ENCODE results near the gene TOX2.

The TOX2 gene

GRCh38 chr20:43914311-43915210, at the start of gene TOX2:
TSS of gene TOX2 (plus strand) at chr20:43914852. CDS start at chr20:43914892, 40 bp downstream.
- DNase-seq (ENCODE audit: low read depth in 1 of 2, low spot score in 1 of 2) = no peak

- DNase-seq (ENCODE audit: low read depth in 1 of 2, low spot score in 1 of 2) = no peak
Observed at GRCh38 chr20:43868091-43868490, 46.6 kb upstream of the TOX2 start.

- DNase-seq (ENCODE audit: low read depth in 1 of 2, low spot score in 1 of 2) = no peak
Observed at GRCh38 chr20:43870484-43870883, 44.2 kb upstream of the TOX2 start.

GRCh38 chr20:43878776-43879175, 35.9 kb upstream of the TOX2 start:
- no peak for DNase-seq (ENCODE audit: low read depth in 1 of 2, low spot score in 1 of 2)

GRCh38 chr20:43893930-43894329, 20.7 kb upstream of the TOX2 start:
- no peak for DNase-seq (ENCODE audit: low read depth in 1 of 2, low spot score in 1 of 2)

- DNase-seq (ENCODE audit: low read depth in 1 of 2, low spot score in 1 of 2) = no peak
Observed at GRCh38 chr20:43894491-43894890, 20.2 kb upstream of the TOX2 start.

- no peak for DNase-seq (ENCODE audit: low read depth in 1 of 2, low spot score in 1 of 2)
Observed at GRCh38 chr20:43895235-43895634, 19.4 kb upstream of the TOX2 start.

GRCh38 chr20:43899274-43900120, 15.2 kb upstream of the TOX2 start:
- no peak for DNase-seq (ENCODE audit: low read depth in 1 of 2, low spot score in 1 of 2)

GRCh38 chr20:43900121-43900466, 14.6 kb upstream of the TOX2 start:
- no peak for DNase-seq (ENCODE audit: low read depth in 1 of 2, low spot score in 1 of 2)

GRCh38 chr20:43900496-43900895, 14.2 kb upstream of the TOX2 start:
- DNase-seq (ENCODE audit: low read depth in 1 of 2, low spot score in 1 of 2) = no peak

- DNase-seq (ENCODE audit: low read depth in 1 of 2, low spot score in 1 of 2) = no peak
Observed at GRCh38 chr20:43901296-43901695, 13.4 kb upstream of the TOX2 start.

GRCh38 chr20:43903953-43904826, 10.5 kb upstream of the TOX2 start:
- no peak for DNase-seq (ENCODE audit: low read depth in 1 of 2, low spot score in 1 of 2)

- DNase-seq (ENCODE audit: low read depth in 1 of 2, low spot score in 1 of 2) = no peak
Observed at GRCh38 chr20:43904827-43905177, 9.8 kb upstream of the TOX2 start.

GRCh38 chr20:43906505-43907034, 8.1 kb upstream of the TOX2 start:
- DNase-seq (ENCODE audit: low read depth in 1 of 2, low spot score in 1 of 2) = no peak

- DNase-seq (ENCODE audit: low read depth in 1 of 2, low spot score in 1 of 2) = no peak
Observed at GRCh38 chr20:43909211-43909610, 5.4 kb upstream of the TOX2 start.

GRCh38 chr20:43909720-43910119, 4.9 kb upstream of the TOX2 start:
- no peak for DNase-seq (ENCODE audit: low read depth in 1 of 2, low spot score in 1 of 2)

GRCh38 chr20:43910564-43910963, 4.1 kb upstream of the TOX2 start:
- DNase-seq (ENCODE audit: low read depth in 1 of 2, low spot score in 1 of 2) = no peak

GRCh38 chr20:43911066-43911465, 3.6 kb upstream of the TOX2 start:
- no peak for DNase-seq (ENCODE audit: low read depth in 1 of 2, low spot score in 1 of 2)

- no peak for DNase-seq (ENCODE audit: low read depth in 1 of 2, low spot score in 1 of 2)
Observed at GRCh38 chr20:43913291-43914025, 1.2 kb upstream of the TOX2 start.
